Activated CD4-positive, alpha-beta memory T cell treated with anti-CD3 and anti-CD28 coated beads, Interleukin-2, amount 10 ng/mL, durations not matched to agents 7 days and 5 days (primary cell): Measurements from ENCODE around the gene TBC1D12. TPM values are rescaled to one million over a fixed set of nuclear protein-coding genes. Genes with fewer than 3 reads are reported as not detected.

ENCODE experiments used
- CTCF ChIA-PET: fragments of 350-600 bp; sonication (Branson Sonifier 250); formaldehyde crosslinking; loops from one replicate; lab custom pipeline; 2021; ENCODE audit warnings: antibody characterized with exemption, inconsistent platforms; lab: Charles Lee
- POLR2A ChIA-PET: fragments of 350-600 bp; sonication (Branson Sonifier 250); formaldehyde crosslinking; loops from one replicate; lab custom pipeline; 2021; ENCODE audit warnings: antibody characterized with exemption; lab: Charles Lee
- DNase-seq: peaks from one replicate; pipeline ENCODE4 v3.0.0-alpha.2; 2020
- H3K27ac Mint-ChIP-seq: one replicate; pipeline ENCODE4 v1.8.0; 2021; ENCODE audit warnings: mild to moderate bottlenecking, mixed read lengths
- H3K27me3 Mint-ChIP-seq: one replicate; pipeline ENCODE4 v1.8.0; 2021; ENCODE audit warnings: mixed read lengths
- H3K36me3 Mint-ChIP-seq: one replicate; pipeline ENCODE4 v1.8.0; 2021; ENCODE audit warnings: low read depth, mixed read lengths
- H3K4me1 Mint-ChIP-seq: one replicate; pipeline ENCODE4 v1.8.0; 2021; ENCODE audit warnings: mixed read lengths
- H3K4me3 Mint-ChIP-seq: one replicate; pipeline ENCODE4 v1.8.0; 2021; ENCODE audit warnings: mild to moderate bottlenecking, mixed read lengths
- H3K9me3 Mint-ChIP-seq: one replicate; pipeline ENCODE4 v1.8.0; 2021; ENCODE audit warnings: mixed read lengths
- total RNA-seq, 2 experiments: library from RNA; stranded (reverse); gene quantifications; one replicate each; pipeline ENCODE4 v1.2.3, GENCODE V29; 2021

The TBC1D12 gene
- total RNA-seq, result under 1 TPM; 0.28 to 0.30 TPM

- H3K27ac Mint-ChIP-seq, result no peak within 1 kb of the TSS
- ChIA-PET POLR2A (no interaction called here), CTCF (interaction anchor here (0.7 to 2.0 kb wide), 3 partner anchors 40 to 42 kb away, joined by 4 to 11 read pairs (median 8); partner anchors contain the start of gene NOC3L)
- H3K9me3 Mint-ChIP-seq, result no peaks in the 10 kb centered on the region
- peaks cover 60% of the 10 kb centered on the region for H3K27me3 Mint-ChIP-seq
- DNase-seq, result peak; percentile 36
- H3K4me3 Mint-ChIP-seq, result peak within 1 kb of the TSS; percentile 72
- no peaks in the 10 kb centered on the region for H3K36me3 Mint-ChIP-seq
- peaks cover 8% of the 10 kb centered on the region for H3K4me1 Mint-ChIP-seq
Measured at GRCh38 chr10:94402204-94402842, at the start of gene TBC1D12. Gene TBC1D12 (plus strand): TSS chr10:94402541. CDS start chr10:94402614, 73 bp downstream.

DNA sequence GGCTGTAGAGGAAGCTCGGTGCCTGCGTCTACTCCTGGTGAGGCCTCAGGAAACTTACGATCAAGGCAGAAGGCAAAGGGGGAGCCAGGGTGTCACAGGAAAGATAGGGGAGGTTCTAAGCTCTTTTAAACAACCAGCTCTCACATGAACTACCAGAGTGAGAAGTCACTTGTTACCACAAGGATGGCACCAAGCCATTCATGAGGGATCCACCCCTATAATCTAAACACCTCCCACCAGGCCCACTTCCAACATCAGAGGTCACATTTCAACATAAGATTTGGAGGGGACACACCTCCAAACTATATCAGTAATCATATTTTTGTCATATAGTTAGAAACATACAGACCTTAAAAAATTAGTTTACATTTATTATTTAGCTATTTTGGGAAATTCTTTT, 49.0 kb upstream of the TBC1D12 start:
- no peak for DNase-seq
- H3K4me1 Mint-ChIP-seq, result peaks cover 20% of the 10 kb centered on the region
- CTCF ChIA-PET, result interaction anchor here (1.2 kb wide), 1 partner anchor 34 kb away, joined by 5 read pairs; no protein-coding TSS in a partner anchor
- H3K9me3 Mint-ChIP-seq, result no peaks in the 10 kb centered on the region
- no peaks in the 10 kb centered on the region for H3K27me3 Mint-ChIP-seq
- POLR2A ChIA-PET, result no interaction called here
- H3K4me3 Mint-ChIP-seq, result no peak overlapping the region
- peaks cover 52% of the 10 kb centered on the region for H3K36me3 Mint-ChIP-seq
- H3K27ac Mint-ChIP-seq, result no peak overlapping the region

GRCh38 chr10:94355841-94356240, 46.5 kb upstream of the TBC1D12 start:
- no peaks in the 10 kb centered on the region for H3K27me3 Mint-ChIP-seq
- H3K36me3 Mint-ChIP-seq, result peaks cover 59% of the 10 kb centered on the region
- no peak for DNase-seq
- H3K4me3 Mint-ChIP-seq, result no peak overlapping the region
- ChIA-PET POLR2A (interaction anchor here (1.4 kb wide), 1 partner anchor 11 kb away, joined by 3 read pairs; no protein-coding TSS in a partner anchor), CTCF (interaction anchor here (1.4 kb wide), 1 partner anchor 88 kb away, joined by 4 read pairs; no protein-coding TSS in a partner anchor)
- H3K4me1 Mint-ChIP-seq, result peaks cover 33% of the 10 kb centered on the region
- H3K9me3 Mint-ChIP-seq, result no peaks in the 10 kb centered on the region
- H3K27ac Mint-ChIP-seq, result no peak overlapping the region

DNA sequence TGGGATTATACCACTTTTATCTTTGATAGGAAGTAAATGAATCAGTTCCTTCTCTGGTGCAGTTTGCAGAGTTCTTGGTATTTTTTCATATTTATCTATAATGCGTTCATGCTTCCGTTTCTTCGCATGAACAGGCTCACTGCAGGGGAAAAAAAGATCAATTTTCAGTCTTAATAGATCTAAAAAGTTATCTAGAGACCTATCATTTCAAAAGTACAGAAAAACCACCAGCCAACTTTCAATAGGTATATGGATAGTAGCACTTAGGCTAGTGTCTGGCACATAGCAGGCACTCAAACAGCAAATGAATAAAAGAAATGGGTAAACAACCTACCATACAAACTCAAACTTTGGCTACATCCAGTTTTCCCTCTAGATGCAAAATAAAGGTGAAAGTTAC, 45.1 kb upstream of the TBC1D12 start:
- DNase-seq, result no peak
- Mint-ChIP-seq H3K9me3 (no peaks in the 10 kb centered on the region), H3K36me3 (peaks cover 64% of the 10 kb centered on the region), H3K27ac (no peak overlapping the region), H3K4me1 (peaks cover 45% of the 10 kb centered on the region), H3K4me3 (no peak overlapping the region), H3K27me3 (no peaks in the 10 kb centered on the region)
- POLR2A ChIA-PET, result no interaction called here
- CTCF ChIA-PET, result interaction anchor here (0.7 to 1.4 kb wide), 4 partner anchors 20 to 441 kb away, joined by 3 to 4 read pairs (median 3); no protein-coding TSS in a partner anchor

DNA sequence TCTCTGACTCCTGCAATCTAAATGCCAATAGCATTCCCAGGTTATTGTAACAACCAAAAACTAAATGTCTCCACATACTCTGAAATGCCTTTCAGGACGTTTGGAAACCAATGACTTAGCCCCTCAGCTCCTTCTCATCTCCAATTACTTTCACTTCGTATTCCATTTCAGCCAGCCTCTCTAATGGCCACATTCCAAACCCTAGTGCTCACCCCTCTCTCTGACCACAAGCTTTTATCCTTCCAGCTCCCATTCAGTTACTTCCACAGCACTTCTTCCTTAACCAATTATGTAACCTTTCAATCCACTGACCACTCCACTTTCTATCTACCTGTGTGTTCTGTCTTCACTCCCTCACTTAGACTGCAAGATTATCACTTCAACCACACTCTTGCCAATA, 43.9 kb upstream of the TBC1D12 start:
- H3K36me3 Mint-ChIP-seq, result peaks cover 60% of the 10 kb centered on the region
- POLR2A ChIA-PET, result no interaction called here

GRCh38 chr10:94361171-94361794, 41.1 kb upstream of the TBC1D12 start:
- peaks cover 14% of the 10 kb centered on the region for H3K27me3 Mint-ChIP-seq
- peak overlapping the region; percentile 23 for H3K27ac Mint-ChIP-seq
- H3K36me3 Mint-ChIP-seq, result peaks cover 47% of the 10 kb centered on the region
- POLR2A ChIA-PET, result interaction anchor here (1.5 to 1.6 kb wide), 2 partner anchors 18 to 185 kb away, joined by 4 read pairs; partner anchors contain the start of gene HELLS
- CTCF ChIA-PET, result interaction anchor here (0.6 to 2.8 kb wide), 4 partner anchors 41 to 83 kb away, joined by 3 to 16 read pairs (median 8); partner anchors contain the start of gene TBC1D12
- H3K9me3 Mint-ChIP-seq, result no peaks in the 10 kb centered on the region
- peak overlapping the region; percentile 96 for H3K4me3 Mint-ChIP-seq
- H3K4me1 Mint-ChIP-seq, result peaks cover 58% of the 10 kb centered on the region
- DNase-seq, result no peak

More for the DNA sequence above, 43.9 kb upstream of the TBC1D12 start:
- no peaks in the 10 kb centered on the region for H3K9me3 Mint-ChIP-seq
- H3K27me3 Mint-ChIP-seq, result no peaks in the 10 kb centered on the region
- no peak overlapping the region for H3K27ac Mint-ChIP-seq
- CTCF ChIA-PET, result interaction anchor here (1.3 kb wide), 1 partner anchor 37 kb away, joined by 3 read pairs; no protein-coding TSS in a partner anchor
- H3K4me1 Mint-ChIP-seq, result peaks cover 54% of the 10 kb centered on the region
- no peak overlapping the region for H3K4me3 Mint-ChIP-seq
- DNase-seq, result no peak

- CTCF ChIA-PET, result interaction anchor here (0.9 to 2.8 kb wide), 6 partner anchors 21 to 182 kb away, joined by 3 to 16 read pairs (median 6); partner anchors contain the start of gene TBC1D12
- Mint-ChIP-seq H3K27ac (peak within 1 kb of the TSS; percentile 80), H3K36me3 (peaks cover 34% of the 10 kb centered on the region), H3K4me3 (peak within 1 kb of the TSS; percentile 96), H3K4me1 (peaks cover 45% of the 10 kb centered on the region), H3K27me3 (peaks cover 14% of the 10 kb centered on the region), H3K9me3 (no peaks in the 10 kb centered on the region)
- POLR2A ChIA-PET, result interaction anchor here (1.5 to 1.6 kb wide), 3 partner anchors 8 to 183 kb away, joined by 4 read pairs; partner anchors contain the start of gene HELLS
- peak; percentile 94 for DNase-seq
Measured at GRCh38 chr10:94362360-94363250, 39.7 kb upstream of the TBC1D12 start, which contains the start of gene NOC3L. Gene NOC3L (minus strand): TSS chr10:94362939. CDS start chr10:94362838, 101 bp downstream.

DNA sequence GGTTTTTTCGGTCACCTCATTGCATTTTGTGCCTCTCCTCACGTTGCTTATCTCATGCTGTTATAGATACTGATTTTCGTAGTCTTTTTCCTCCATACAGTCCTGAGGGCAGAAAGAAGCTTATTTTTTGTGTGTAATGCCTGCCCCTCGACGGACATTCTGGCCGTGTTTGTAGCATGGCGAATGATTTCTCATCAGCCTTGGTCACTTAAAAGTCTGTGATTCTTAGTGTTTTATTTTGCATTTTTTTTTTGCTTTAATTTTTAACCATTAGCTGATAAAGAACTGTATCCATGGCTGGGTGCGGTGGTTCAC, 39.1 kb upstream of the TBC1D12 start:
- H3K4me3 Mint-ChIP-seq, result peak overlapping the region; percentile 96
- ChIA-PET CTCF (interaction anchor here (1.2 to 2.8 kb wide), 6 partner anchors 23 to 182 kb away, joined by 3 to 16 read pairs (median 6); partner anchors contain the start of gene TBC1D12), POLR2A (interaction anchor here (0.9 to 1.6 kb wide), 3 partner anchors 9 to 40 kb away, joined by 3 to 4 read pairs (median 4); no protein-coding TSS in a partner anchor)
- H3K36me3 Mint-ChIP-seq, result peaks cover 28% of the 10 kb centered on the region
- H3K27me3 Mint-ChIP-seq, result peaks cover 14% of the 10 kb centered on the region
- H3K9me3 Mint-ChIP-seq, result no peaks in the 10 kb centered on the region
- H3K27ac Mint-ChIP-seq, result peak overlapping the region; percentile 80
- no peak for DNase-seq
- H3K4me1 Mint-ChIP-seq, result peaks cover 39% of the 10 kb centered on the region

DNA sequence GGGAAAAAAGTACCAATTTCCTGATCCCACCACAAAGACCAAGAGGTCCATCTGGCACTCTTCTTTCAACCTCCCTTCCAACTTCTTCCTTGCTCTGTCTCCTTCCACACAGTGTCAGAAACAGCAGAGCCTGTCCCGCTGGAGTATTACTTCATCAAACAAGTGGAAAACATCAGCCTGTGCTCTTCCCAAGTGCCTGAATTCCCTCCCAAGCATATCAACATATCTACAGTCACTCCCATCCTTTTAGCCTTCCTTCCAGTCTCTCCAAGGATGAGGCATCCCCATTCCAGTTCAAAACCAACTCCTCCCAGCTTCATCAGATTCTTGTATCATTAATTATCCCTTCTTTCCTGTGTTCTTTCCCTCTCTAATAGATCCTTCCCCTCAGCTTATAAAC, 37.9 kb upstream of the TBC1D12 start:
- H3K27me3 Mint-ChIP-seq, result peaks cover 19% of the 10 kb centered on the region
- H3K4me3 Mint-ChIP-seq, result no peak overlapping the region
- H3K27ac Mint-ChIP-seq, result no peak overlapping the region
- ChIA-PET CTCF (interaction anchor here (0.7 to 0.8 kb wide), 2 partner anchors 45 to 80 kb away, joined by 3 read pairs; no protein-coding TSS in a partner anchor), POLR2A (no interaction called here)
- no peak for DNase-seq
- peaks cover 15% of the 10 kb centered on the region for H3K36me3 Mint-ChIP-seq
- peaks cover 31% of the 10 kb centered on the region for H3K4me1 Mint-ChIP-seq
- no peaks in the 10 kb centered on the region for H3K9me3 Mint-ChIP-seq

- POLR2A ChIA-PET, result no interaction called here
- H3K9me3 Mint-ChIP-seq, result no peaks in the 10 kb centered on the region
- no peak overlapping the region for H3K27ac Mint-ChIP-seq
- H3K27me3 Mint-ChIP-seq, result peaks cover 24% of the 10 kb centered on the region
- no peak overlapping the region for H3K4me3 Mint-ChIP-seq
- CTCF ChIA-PET, result interaction anchor here (0.9 kb wide), 1 partner anchor 41 kb away, joined by 3 read pairs; no protein-coding TSS in a partner anchor
- H3K4me1 Mint-ChIP-seq, result peaks cover 20% of the 10 kb centered on the region
- DNase-seq, result no peak
- H3K36me3 Mint-ChIP-seq, result peaks cover 3% of the 10 kb centered on the region
Measured at GRCh38 chr10:94366382-94366781, 36.0 kb upstream of the TBC1D12 start.

- CTCF ChIA-PET, result no interaction called here
- POLR2A ChIA-PET, result no interaction called here
- no peak overlapping the region for H3K4me3 Mint-ChIP-seq
- no peaks in the 10 kb centered on the region for H3K9me3 Mint-ChIP-seq
- no peaks in the 10 kb centered on the region for H3K36me3 Mint-ChIP-seq
- H3K27me3 Mint-ChIP-seq, result peaks cover 25% of the 10 kb centered on the region
- no peak for DNase-seq
- no peak overlapping the region for H3K27ac Mint-ChIP-seq
- no peaks in the 10 kb centered on the region for H3K4me1 Mint-ChIP-seq
Measured at GRCh38 chr10:94370501-94370900, 31.8 kb upstream of the TBC1D12 start.

- peaks cover 21% of the 10 kb centered on the region for H3K27me3 Mint-ChIP-seq
Measured at GRCh38 chr10:94375374-94375773, 27.0 kb upstream of the TBC1D12 start.

More at GRCh38 chr10:94375374-94375773, 27.0 kb upstream of the TBC1D12 start:
- ChIA-PET POLR2A (no interaction called here), CTCF (no interaction called here)
- Mint-ChIP-seq H3K36me3 (no peaks in the 10 kb centered on the region), H3K4me1 (no peaks in the 10 kb centered on the region), H3K27ac (no peak overlapping the region), H3K4me3 (no peak overlapping the region), H3K9me3 (no peaks in the 10 kb centered on the region)
- DNase-seq, result no peak
